ENCODE data around the gene CCDC63. TPM values are rescaled to one million over a fixed set of nuclear protein-coding genes. Genes with fewer than 3 reads are reported as not detected.

Gene CCDC63
- not detected for total RNA-seq

GRCh38 chr12:110846615-110847566, at the start of gene CCDC63:
Gene CCDC63 (plus strand): TSS chr12:110846987. CDS start chr12:110852955, 5,968 bp downstream.
- H3K27ac ChIP-seq, result no peak within 1 kb of the TSS
- TF ChIP-seq POLR2A (IDR thresholded peaks at IDR 0.05), result no peak
- TF ChIP-seq, protein P1, sequence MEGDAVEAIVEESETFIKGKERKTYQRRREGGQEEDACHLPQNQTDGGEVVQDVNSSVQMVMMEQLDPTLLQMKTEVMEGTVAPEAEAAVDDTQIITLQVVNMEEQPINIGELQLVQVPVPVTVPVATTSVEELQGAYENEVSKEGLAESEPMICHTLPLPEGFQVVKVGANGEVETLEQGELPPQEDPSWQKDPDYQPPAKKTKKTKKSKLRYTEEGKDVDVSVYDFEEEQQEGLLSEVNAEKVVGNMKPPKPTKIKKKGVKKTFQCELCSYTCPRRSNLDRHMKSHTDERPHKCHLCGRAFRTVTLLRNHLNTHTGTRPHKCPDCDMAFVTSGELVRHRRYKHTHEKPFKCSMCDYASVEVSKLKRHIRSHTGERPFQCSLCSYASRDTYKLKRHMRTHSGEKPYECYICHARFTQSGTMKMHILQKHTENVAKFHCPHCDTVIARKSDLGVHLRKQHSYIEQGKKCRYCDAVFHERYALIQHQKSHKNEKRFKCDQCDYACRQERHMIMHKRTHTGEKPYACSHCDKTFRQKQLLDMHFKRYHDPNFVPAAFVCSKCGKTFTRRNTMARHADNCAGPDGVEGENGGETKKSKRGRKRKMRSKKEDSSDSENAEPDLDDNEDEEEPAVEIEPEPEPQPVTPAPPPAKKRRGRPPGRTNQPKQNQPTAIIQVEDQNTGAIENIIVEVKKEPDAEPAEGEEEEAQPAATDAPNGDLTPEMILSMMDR (IDR thresholded peaks at IDR 0.05), result peak in 3 of 6 experiments; percentile 13 to 42 (median 27)
- intact Hi-C loops (cut with DNase I), result no loop called here
- no peaks in the 10 kb centered on the region for H3K36me3 ChIP-seq
- H3K27me3 ChIP-seq, result peaks cover 0 to 52% (median 0%) of the 10 kb centered on the region in 4 donors
- 22 to 35% methylated on average over 23 to 28 of the region's 60 CpGs for WGBS, 2 donors
- DNase-seq, result no peak
- no peaks in the 10 kb centered on the region for H3K9me3 ChIP-seq
- H3K4me1 ChIP-seq, result peaks cover 0 to 23% (median 8%) of the 10 kb centered on the region in 3 donors
- H3K4me3 ChIP-seq, result peak within 1 kb of the TSS; percentile 9 to 62 (median 33)

GRCh38 chr12:110798461-110798860, 48.3 kb upstream of the CCDC63 start:
- Histone ChIP-seq H3K4me1 (no peaks in the 10 kb centered on the region), H3K27me3 (no peaks in the 10 kb centered on the region), H3K36me3 (no peaks in the 10 kb centered on the region), H3K27ac (no peak overlapping the region), H3K9me3 (peaks cover 0 to 6% (median 0%) of the 10 kb centered on the region in 3 donors), H3K4me3 (no peak overlapping the region)
- no peak for TF ChIP-seq POLR2A (IDR thresholded peaks at IDR 0.05)
- TF ChIP-seq, protein P1 (IDR thresholded peaks at IDR 0.05), result no peak
- WGBS, 2 donors, result 46 to 52% methylated on average over 2 to 3 of the region's 3 CpGs
- DNase-seq, result no peak
- intact Hi-C loops (cut with DNase I), result no loop called here

- no peak for DNase-seq
- intact Hi-C loops (cut with DNase I), result no loop called here
- peaks cover 0 to 6% (median 6%) of the 10 kb centered on the region in 3 donors for H3K9me3 ChIP-seq
- no peak overlapping the region for H3K27ac ChIP-seq
- H3K27me3 ChIP-seq, result no peaks in the 10 kb centered on the region
- no peak for TF ChIP-seq POLR2A (IDR thresholded peaks at IDR 0.05)
- TF ChIP-seq, protein P1 (IDR thresholded peaks at IDR 0.05), result no peak
- H3K36me3 ChIP-seq, result no peaks in the 10 kb centered on the region
- peaks cover 0 to 4% (median 0%) of the 10 kb centered on the region in 3 donors for H3K4me1 ChIP-seq
- no peak overlapping the region for H3K4me3 ChIP-seq
Observed at GRCh38 chr12:110802489-110802888, 44.3 kb upstream of the CCDC63 start.

GRCh38 chr12:110804406-110804805, 42.4 kb upstream of the CCDC63 start:
- DNase-seq, result no peak
- H3K27me3 ChIP-seq, result no peaks in the 10 kb centered on the region
- peaks cover 0 to 9% (median 0%) of the 10 kb centered on the region in 3 donors for H3K4me1 ChIP-seq
- H3K4me3 ChIP-seq, result no peak overlapping the region
- no peaks in the 10 kb centered on the region for H3K36me3 ChIP-seq
- peaks cover 0 to 6% (median 6%) of the 10 kb centered on the region in 3 donors for H3K9me3 ChIP-seq
- 79 to 81% methylated on average over 3 of the region's 3 CpGs for WGBS, 2 donors
- H3K27ac ChIP-seq, result no peak overlapping the region
- intact Hi-C loops (cut with DNase I), result no loop called here
- TF ChIP-seq POLR2A (IDR thresholded peaks at IDR 0.05), result no peak
- TF ChIP-seq, protein P1 (IDR thresholded peaks at IDR 0.05), result no peak

- no peak for DNase-seq
- peaks cover 0 to 9% (median 0%) of the 10 kb centered on the region in 3 donors for H3K4me1 ChIP-seq
Observed at GRCh38 chr12:110807640-110808039, 39.1 kb upstream of the CCDC63 start.

More at GRCh38 chr12:110807640-110808039, 39.1 kb upstream of the CCDC63 start:
- H3K4me3 ChIP-seq, result peak overlapping the region in 1 of 4 donors; percentile 18
- TF ChIP-seq POLR2A (IDR thresholded peaks at IDR 0.05), result no peak
- TF ChIP-seq, protein P1 (IDR thresholded peaks at IDR 0.05), result no peak
- 41 to 49% methylated on average over 5 to 6 of the region's 7 CpGs for WGBS, 2 donors
- intact Hi-C loops (cut with DNase I), result no loop called here
- no peaks in the 10 kb centered on the region for H3K36me3 ChIP-seq
- H3K27ac ChIP-seq, result no peak overlapping the region
- H3K27me3 ChIP-seq, result peaks cover 0 to 3% (median 0%) of the 10 kb centered on the region in 4 donors
- H3K9me3 ChIP-seq, result peaks cover 0 to 6% (median 0%) of the 10 kb centered on the region in 3 donors
